ENCODE results near the gene ABHD2. TPM values are rescaled to one million over a fixed set of nuclear protein-coding genes. Genes with fewer than 3 reads are reported as not detected.

Gene ABHD2
- total RNA-seq, 4 donors from 2014 or later = 49.8 to 82.3 (median 72.1) TPM

DNA sequence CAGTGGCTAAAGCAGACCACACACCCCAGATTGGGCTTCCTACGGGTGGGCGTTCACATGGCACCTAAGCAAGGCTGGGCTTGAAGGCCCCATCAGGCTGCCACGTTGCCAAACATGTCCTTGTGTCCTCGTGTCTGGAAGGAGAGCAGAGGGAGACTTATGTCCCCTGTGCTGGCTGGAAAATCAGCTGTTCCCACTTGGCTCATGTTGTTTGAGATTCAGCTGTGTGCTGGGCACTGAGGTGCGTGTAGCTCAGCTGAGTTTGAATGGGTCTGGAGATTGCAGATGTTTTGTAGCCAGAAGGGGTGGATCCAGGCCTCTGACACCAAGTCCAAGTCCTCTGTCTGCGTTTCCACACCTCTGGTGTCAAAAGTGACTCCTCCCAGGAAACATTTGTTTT lies 98.5 kb downstream of the ABHD2 start:
- H3K27me3 ChIP-seq = no peaks in the 10 kb centered on the region
- intact Hi-C loops (cut with DNase I) = no loop called here
- WGBS = 79% methylated on average over 6 of the region's 6 CpGs
- no peak overlapping the region for H3K4me3 ChIP-seq
- H3K36me3 ChIP-seq = peaks cover 54 to 94% (median 81%) of the 10 kb centered on the region in 4 donors
- H3K27ac ChIP-seq (replicated peaks in 1 of 4) = no peak overlapping the region
- H3K9me3 ChIP-seq = no peaks in the 10 kb centered on the region
- H3K4me1 ChIP-seq = peaks cover 0 to 3% (median 0%) of the 10 kb centered on the region in 4 donors
- DNase-seq (ENCODE audit: extremely low spot score) = no peak
- TF ChIP-seq POLR2A (IDR thresholded peaks at IDR 0.05; ENCODE audit: low read depth) (no peak), POLR2AphosphoS5 (IDR thresholded peaks at IDR 0.05) (no peak), EP300 (IDR thresholded peaks at IDR 0.05) (no peak)
- TF ChIP-seq, protein P1, sequence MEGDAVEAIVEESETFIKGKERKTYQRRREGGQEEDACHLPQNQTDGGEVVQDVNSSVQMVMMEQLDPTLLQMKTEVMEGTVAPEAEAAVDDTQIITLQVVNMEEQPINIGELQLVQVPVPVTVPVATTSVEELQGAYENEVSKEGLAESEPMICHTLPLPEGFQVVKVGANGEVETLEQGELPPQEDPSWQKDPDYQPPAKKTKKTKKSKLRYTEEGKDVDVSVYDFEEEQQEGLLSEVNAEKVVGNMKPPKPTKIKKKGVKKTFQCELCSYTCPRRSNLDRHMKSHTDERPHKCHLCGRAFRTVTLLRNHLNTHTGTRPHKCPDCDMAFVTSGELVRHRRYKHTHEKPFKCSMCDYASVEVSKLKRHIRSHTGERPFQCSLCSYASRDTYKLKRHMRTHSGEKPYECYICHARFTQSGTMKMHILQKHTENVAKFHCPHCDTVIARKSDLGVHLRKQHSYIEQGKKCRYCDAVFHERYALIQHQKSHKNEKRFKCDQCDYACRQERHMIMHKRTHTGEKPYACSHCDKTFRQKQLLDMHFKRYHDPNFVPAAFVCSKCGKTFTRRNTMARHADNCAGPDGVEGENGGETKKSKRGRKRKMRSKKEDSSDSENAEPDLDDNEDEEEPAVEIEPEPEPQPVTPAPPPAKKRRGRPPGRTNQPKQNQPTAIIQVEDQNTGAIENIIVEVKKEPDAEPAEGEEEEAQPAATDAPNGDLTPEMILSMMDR (IDR thresholded peaks at IDR 0.05) = no peak

DNA sequence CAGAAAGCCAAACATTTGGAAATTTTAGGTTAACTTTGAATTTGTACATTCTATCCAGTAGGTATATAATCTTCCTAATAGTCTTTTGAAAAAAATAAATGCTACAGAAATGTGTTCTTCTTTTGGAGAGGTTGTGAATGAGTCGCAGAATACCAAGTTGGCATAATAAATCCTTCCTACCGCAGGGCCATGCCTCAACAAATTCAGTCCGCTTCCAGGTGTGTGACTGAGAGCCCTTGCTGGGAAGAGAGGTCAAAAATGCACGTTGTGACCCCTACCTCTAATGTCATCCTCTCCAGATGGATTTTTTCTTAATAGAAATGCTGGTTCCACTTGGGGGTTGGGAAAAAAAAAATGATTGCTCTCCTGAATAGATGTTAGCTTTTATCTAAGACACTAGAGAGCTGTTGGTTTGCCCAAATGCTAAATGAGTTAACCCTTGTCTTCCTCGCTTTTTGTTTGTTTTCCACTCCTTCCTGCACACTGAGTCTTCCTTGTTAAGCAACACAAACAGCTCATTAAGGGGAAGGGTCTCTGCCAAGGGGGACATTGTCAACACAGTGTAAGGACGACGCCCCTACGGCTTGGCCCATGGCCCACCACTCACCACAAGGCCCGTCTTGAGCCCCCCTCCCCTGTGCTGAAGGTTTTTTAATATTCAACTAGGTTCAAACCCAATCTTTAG lies 99.2 kb downstream of the ABHD2 start:
- intact Hi-C loops (cut with DNase I) = no loop called here

DNA sequence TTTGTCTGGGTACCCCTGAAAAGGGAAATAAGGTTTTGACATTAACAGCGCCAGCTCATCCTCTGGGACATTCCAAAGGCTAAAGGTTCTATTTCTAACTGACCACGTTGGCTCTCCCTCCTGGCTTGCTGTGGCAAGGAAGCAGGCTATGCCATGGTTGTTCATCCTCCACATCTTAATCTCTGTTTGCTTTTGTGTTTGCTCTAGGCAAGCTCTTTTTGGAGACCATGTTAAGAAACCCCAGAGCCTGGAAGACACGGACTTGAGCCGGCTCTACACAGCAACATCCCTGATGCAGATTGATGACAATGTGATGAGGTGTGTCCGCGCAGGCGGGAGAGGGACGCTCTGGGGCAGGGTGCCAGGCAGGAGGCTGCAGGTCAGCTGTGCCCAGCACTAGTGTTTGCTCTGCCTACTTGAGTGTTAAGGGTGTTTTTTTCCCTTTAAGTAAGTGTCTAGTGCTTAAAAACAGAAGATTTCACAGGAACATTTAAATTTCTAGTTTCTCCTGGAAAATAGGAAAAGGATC lies 99.8 kb downstream of the ABHD2 start:
- no peak for DNase-seq (ENCODE audit: extremely low spot score)
- WGBS = 69% methylated on average over 8 of the region's 8 CpGs
- peaks cover 66 to 97% (median 89%) of the 10 kb centered on the region in 4 donors for H3K36me3 ChIP-seq
- H3K4me1 ChIP-seq = peaks cover 0 to 3% (median 0%) of the 10 kb centered on the region in 4 donors
- H3K9me3 ChIP-seq = no peaks in the 10 kb centered on the region
- no peak overlapping the region for H3K4me3 ChIP-seq
- H3K27me3 ChIP-seq = no peaks in the 10 kb centered on the region
- intact Hi-C loops (cut with DNase I) = no loop called here
- TF ChIP-seq POLR2A (IDR thresholded peaks at IDR 0.05; ENCODE audit: low read depth) (no peak), EP300 (IDR thresholded peaks at IDR 0.05) (no peak), POLR2AphosphoS5 (IDR thresholded peaks at IDR 0.05) (no peak)
- TF ChIP-seq, protein P1 (IDR thresholded peaks at IDR 0.05) = no peak
- no peak overlapping the region for H3K27ac ChIP-seq (replicated peaks in 1 of 4)

More for the DNA sequence above, 99.2 kb downstream of the ABHD2 start:
- no peak for DNase-seq (ENCODE audit: extremely low spot score)
- H3K4me3 ChIP-seq = no peak overlapping the region
- H3K27me3 ChIP-seq = no peaks in the 10 kb centered on the region
- H3K36me3 ChIP-seq = peaks cover 60 to 95% (median 85%) of the 10 kb centered on the region in 4 donors
- H3K9me3 ChIP-seq = no peaks in the 10 kb centered on the region
- H3K4me1 ChIP-seq = peaks cover 0 to 3% (median 0%) of the 10 kb centered on the region in 4 donors
- no peak overlapping the region for H3K27ac ChIP-seq (replicated peaks in 1 of 4)
- TF ChIP-seq POLR2AphosphoS5 (IDR thresholded peaks at IDR 0.05) = no peak
- TF ChIP-seq EP300 (IDR thresholded peaks at IDR 0.05) = no peak
- no peak for TF ChIP-seq POLR2A (IDR thresholded peaks at IDR 0.05; ENCODE audit: low read depth)
- TF ChIP-seq, protein P1 (IDR thresholded peaks at IDR 0.05) = no peak
- 83% methylated on average over 9 of the region's 9 CpGs for WGBS

DNA sequence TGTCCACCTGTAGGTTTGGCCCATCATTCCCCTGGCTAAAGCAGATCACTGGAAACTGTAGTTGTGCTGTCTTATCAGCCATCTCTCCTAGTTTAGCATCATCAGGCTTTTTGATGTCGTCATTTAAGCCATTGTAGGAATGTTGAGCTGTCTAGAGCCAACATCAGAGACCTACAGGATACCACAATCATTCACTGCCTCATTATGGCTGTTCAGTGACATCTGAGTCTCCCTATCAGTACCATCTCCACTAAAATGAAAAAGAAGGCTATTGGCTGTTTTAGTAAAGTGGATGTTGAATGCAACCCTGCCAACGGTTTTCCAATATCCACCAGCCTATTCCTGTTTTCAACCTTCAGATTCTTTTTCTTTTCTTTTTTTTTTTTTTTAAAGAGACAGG lies 103.9 kb downstream of the ABHD2 start:
- no peak for DNase-seq (ENCODE audit: extremely low spot score)
- Histone ChIP-seq H3K4me3 (no peak overlapping the region), H3K27me3 (no peaks in the 10 kb centered on the region), H3K4me1 (peaks cover 4 to 10% (median 6%) of the 10 kb centered on the region in 4 donors), H3K36me3 (peaks cover 76 to 98% (median 94%) of the 10 kb centered on the region in 4 donors), H3K9me3 (no peaks in the 10 kb centered on the region), H3K27ac (replicated peaks in 1 of 4) (no peak overlapping the region)
- 62% methylated on average over 2 of the region's 2 CpGs for WGBS
- intact Hi-C loops (cut with DNase I) = no loop called here
- TF ChIP-seq, protein P1 (IDR thresholded peaks at IDR 0.05) = no peak
- TF ChIP-seq EP300 (IDR thresholded peaks at IDR 0.05) = no peak
- no peak for TF ChIP-seq POLR2A (IDR thresholded peaks at IDR 0.05; ENCODE audit: low read depth)
- no peak for TF ChIP-seq POLR2AphosphoS5 (IDR thresholded peaks at IDR 0.05)

Measured in esophagus muscularis mucosa (tissue), 4 donors.